Measurements from ENCODE around the gene BARHL2.

Gene BARHL2

GRCh38 chr1:90726986-90727480, 9.9 kb upstream of the BARHL2 start:
- no peaks in the 10 kb centered on the region for H3K79me2 ChIP-seq (ENCODE audit: low read length)
- no peak overlapping the region for H2AFZ ChIP-seq (ENCODE audit: low read length)
- no peaks in the 10 kb centered on the region for H4K20me1 ChIP-seq (ENCODE audit: insufficient read depth, low read length)
- no peaks in the 10 kb centered on the region for H3K9me3 ChIP-seq (replicated peaks; ENCODE audit: insufficient read depth, low read length)
- H3K36me3 ChIP-seq (replicated peaks; ENCODE audit: insufficient read depth, low read length), result no peaks in the 10 kb centered on the region
- no peaks in the 10 kb centered on the region for H3F3A ChIP-seq (ENCODE audit: insufficient read depth, low read length)
- no peak for DNase-seq
- H3K4me2 ChIP-seq (ENCODE audit: low read depth, low read length), result no peak overlapping the region
- H3K4me1 ChIP-seq (ENCODE audit: low read length), result no peaks in the 10 kb centered on the region
- H3K27ac ChIP-seq (ENCODE audit: low read length), result no peak overlapping the region
- no peak overlapping the region for H3K9ac ChIP-seq (ENCODE audit: low read length)
- no peak overlapping the region for H3K4me3 ChIP-seq (ENCODE audit: low read length)
- no peak for TF ChIP-seq CTCF (IDR thresholded peaks at IDR 0.05; ENCODE audit: low read length)
- TF ChIP-seq EZH2phosphoT487 (IDR thresholded peaks at IDR 0.05; ENCODE audit: low read length), result no peak
- TF ChIP-seq EZH2 (optimal IDR thresholded peaks at IDR 0.05; ENCODE audit: low read depth, low read length), result no peak
- peaks cover 10% of the 10 kb centered on the region; the same call in 1 of the 2 replicates for H3K27me3 ChIP-seq (replicated peaks; ENCODE audit: insufficient read depth, low read length)
- no peaks in the 10 kb centered on the region for H3K9me2 ChIP-seq (replicated peaks; ENCODE audit: insufficient read depth, low read length)

- Histone ChIP-seq H3K4me1 (ENCODE audit: low read length) (no peaks in the 10 kb centered on the region), H3K4me2 (ENCODE audit: low read depth, low read length) (no peak overlapping the region), H3K36me3 (replicated peaks; ENCODE audit: insufficient read depth, low read length) (no peaks in the 10 kb centered on the region), H2AFZ (ENCODE audit: low read length) (no peak overlapping the region), H3K27me3 (replicated peaks; ENCODE audit: insufficient read depth, low read length) (peaks cover 10% of the 10 kb centered on the region; the same call in 1 of the 2 replicates), H3K79me2 (ENCODE audit: low read length) (no peaks in the 10 kb centered on the region), H3K9me3 (replicated peaks; ENCODE audit: insufficient read depth, low read length) (no peaks in the 10 kb centered on the region), H3K4me3 (ENCODE audit: low read length) (no peak overlapping the region), H3K27ac (ENCODE audit: low read length) (no peak overlapping the region), H3F3A (ENCODE audit: insufficient read depth, low read length) (0 out of 2 replicates have a peak, but pooled peaks cover 3% of the 10 kb centered on the region), H3K9me2 (replicated peaks; ENCODE audit: insufficient read depth, low read length) (no peaks in the 10 kb centered on the region), H4K20me1 (ENCODE audit: insufficient read depth, low read length) (no peaks in the 10 kb centered on the region), H3K9ac (ENCODE audit: low read length) (no peak overlapping the region)
- no peak for DNase-seq
- no peak for TF ChIP-seq EZH2phosphoT487 (IDR thresholded peaks at IDR 0.05; ENCODE audit: low read length)
- no peak for TF ChIP-seq EZH2 (optimal IDR thresholded peaks at IDR 0.05; ENCODE audit: low read depth, low read length)
Measured at GRCh38 chr1:90726425-90726985, 9.4 kb upstream of the BARHL2 start.

- H3K4me3 ChIP-seq (ENCODE audit: low read length), result no peak overlapping the region
- DNase-seq, result no peak
- no peak overlapping the region for H2AFZ ChIP-seq (ENCODE audit: low read length)
- no peak overlapping the region for H3K27ac ChIP-seq (ENCODE audit: low read length)
- no peaks in the 10 kb centered on the region for H4K20me1 ChIP-seq (ENCODE audit: insufficient read depth, low read length)
- H3K9me3 ChIP-seq (replicated peaks; ENCODE audit: insufficient read depth, low read length), result no peaks in the 10 kb centered on the region
- H3K79me2 ChIP-seq (ENCODE audit: low read length), result no peaks in the 10 kb centered on the region
- H3K27me3 ChIP-seq (replicated peaks; ENCODE audit: insufficient read depth, low read length), result peaks cover 10% of the 10 kb centered on the region; the same call in 1 of the 2 replicates
- H3K9me2 ChIP-seq (replicated peaks; ENCODE audit: insufficient read depth, low read length), result no peaks in the 10 kb centered on the region
- TF ChIP-seq EZH2phosphoT487 (IDR thresholded peaks at IDR 0.05; ENCODE audit: low read length) (no peak), EZH2 (optimal IDR thresholded peaks at IDR 0.05; ENCODE audit: low read depth, low read length) (no peak), CTCF (IDR thresholded peaks at IDR 0.05; ENCODE audit: low read length) (no peak)
- H3K36me3 ChIP-seq (replicated peaks; ENCODE audit: insufficient read depth, low read length), result no peaks in the 10 kb centered on the region
- H3K4me1 ChIP-seq (ENCODE audit: low read length), result no peaks in the 10 kb centered on the region
- H3K9ac ChIP-seq (ENCODE audit: low read length), result no peak overlapping the region
- no peak overlapping the region for H3K4me2 ChIP-seq (ENCODE audit: low read depth, low read length)
- H3F3A ChIP-seq (ENCODE audit: insufficient read depth, low read length), result 0 out of 2 replicates have a peak, but pooled peaks cover 3% of the 10 kb centered on the region
Measured at GRCh38 chr1:90725657-90726424, 8.7 kb upstream of the BARHL2 start.
